Lower leg skin (tissue), 3 donors: ENCODE results near the gene BFSP1.

Experiments used
- POLR2A ChIP-seq, 2 donors: fragments of 450-650 bp; IDR thresholded peaks; one replicate each; pipeline ENCODE4 v1.6.1; 2016 to 2017; ENCODE audit warnings: antibody characterized with exemption in 2 of 2, mild to moderate bottlenecking in 1 of 2, moderate library complexity in 1 of 2
- TF ChIP-seq, protein P1 (sequence below), 3 donors: fragments of 450-650 bp; IDR thresholded peaks; one replicate each; pipeline ENCODE4 v1.5.1; 2016; ENCODE audit warnings: antibody characterized with exemption in 3 of 3, mild to moderate bottlenecking in 3 of 3, moderate library complexity in 2 of 3

GRCh38 chr20:17469246-17470030 is 61.7 kb downstream of the BFSP1 start:
- TF ChIP-seq, protein P1, sequence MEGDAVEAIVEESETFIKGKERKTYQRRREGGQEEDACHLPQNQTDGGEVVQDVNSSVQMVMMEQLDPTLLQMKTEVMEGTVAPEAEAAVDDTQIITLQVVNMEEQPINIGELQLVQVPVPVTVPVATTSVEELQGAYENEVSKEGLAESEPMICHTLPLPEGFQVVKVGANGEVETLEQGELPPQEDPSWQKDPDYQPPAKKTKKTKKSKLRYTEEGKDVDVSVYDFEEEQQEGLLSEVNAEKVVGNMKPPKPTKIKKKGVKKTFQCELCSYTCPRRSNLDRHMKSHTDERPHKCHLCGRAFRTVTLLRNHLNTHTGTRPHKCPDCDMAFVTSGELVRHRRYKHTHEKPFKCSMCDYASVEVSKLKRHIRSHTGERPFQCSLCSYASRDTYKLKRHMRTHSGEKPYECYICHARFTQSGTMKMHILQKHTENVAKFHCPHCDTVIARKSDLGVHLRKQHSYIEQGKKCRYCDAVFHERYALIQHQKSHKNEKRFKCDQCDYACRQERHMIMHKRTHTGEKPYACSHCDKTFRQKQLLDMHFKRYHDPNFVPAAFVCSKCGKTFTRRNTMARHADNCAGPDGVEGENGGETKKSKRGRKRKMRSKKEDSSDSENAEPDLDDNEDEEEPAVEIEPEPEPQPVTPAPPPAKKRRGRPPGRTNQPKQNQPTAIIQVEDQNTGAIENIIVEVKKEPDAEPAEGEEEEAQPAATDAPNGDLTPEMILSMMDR (IDR thresholded peaks at IDR 0.05), result no peak
- TF ChIP-seq POLR2A (IDR thresholded peaks at IDR 0.05), result no peak
